ENCODE data around the gene TROAP. TPM values are rescaled to one million over a fixed set of nuclear protein-coding genes. Genes with fewer than 3 reads are reported as not detected.
"Not testable (repeated sequence)": the region's sequence is repeated elsewhere in the genome, so short reads cannot be mapped to it uniquely, and the experiment has no call there.

Gene TROAP
- polyA plus RNA-seq, 2 donors, result 14.0 to 23.6 TPM

GRCh38 chr12:49369411-49370145 is 46.5 kb downstream of the TROAP start:
- H3K27ac ChIP-seq (ENCODE audit: low read depth in 2 of 2, low read length in 1 of 2), result no peak overlapping the region
- WGBS, 2 donors, result 46 to 50% methylated on average over 6 of the region's 6 CpGs
- no peak overlapping the region for H3K4me3 ChIP-seq (ENCODE audit: low read depth in 1 of 2, low read length in 2 of 2)
- peaks cover 0 to 2% of the 10 kb centered on the region in 2 donors for H3K4me1 ChIP-seq (ENCODE audit: control insufficient read depth in 2 of 2, insufficient read depth in 2 of 2, low read length in 1 of 2)
- H3K36me3 ChIP-seq (ENCODE audit: control insufficient read depth in 2 of 2, insufficient read depth in 2 of 2, low read length in 1 of 2), result no peaks in the 10 kb centered on the region
- no peaks in the 10 kb centered on the region for H3K27me3 ChIP-seq (ENCODE audit: control insufficient read depth in 1 of 2, insufficient read depth in 2 of 2, low read length in 2 of 2)
- no peaks in the 10 kb centered on the region for H3K9me3 ChIP-seq (ENCODE audit: control insufficient read depth in 2 of 2, insufficient read depth in 1 of 2, low read depth in 1 of 2, low read length in 1 of 2)

DNA sequence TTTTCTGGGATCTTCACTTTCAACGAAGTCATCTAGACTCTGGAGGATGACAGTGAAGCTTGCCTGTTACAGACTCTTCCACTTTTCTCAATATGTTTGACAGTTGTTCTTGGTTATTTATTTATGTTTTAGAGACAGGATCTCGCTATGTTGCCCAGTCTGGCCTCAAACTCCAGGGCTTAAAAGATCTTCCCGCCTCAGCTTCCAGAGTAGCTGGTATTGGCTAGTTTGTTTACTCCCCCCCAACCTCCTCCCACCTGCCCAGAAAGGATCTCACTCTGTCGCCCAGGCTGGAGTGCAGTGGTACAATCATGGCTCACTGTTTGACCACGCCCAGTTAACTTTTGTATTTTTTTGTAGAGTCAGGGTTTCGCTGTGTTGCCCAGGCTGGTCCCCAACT is 47.5 kb downstream of the TROAP start:
- Histone ChIP-seq H3K4me1 (ENCODE audit: control insufficient read depth in 2 of 2, insufficient read depth in 2 of 2, low read length in 1 of 2) (peaks cover 0 to 2% of the 10 kb centered on the region in 2 donors), H3K4me3 (ENCODE audit: low read depth in 1 of 2, low read length in 2 of 2) (no peak overlapping the region), H3K36me3 (ENCODE audit: control insufficient read depth in 2 of 2, insufficient read depth in 2 of 2, low read length in 1 of 2) (no peaks in the 10 kb centered on the region), H3K27me3 (ENCODE audit: control insufficient read depth in 1 of 2, insufficient read depth in 2 of 2, low read length in 2 of 2) (no peaks in the 10 kb centered on the region), H3K27ac (ENCODE audit: low read depth in 2 of 2, low read length in 1 of 2) (no peak overlapping the region), H3K9me3 (ENCODE audit: control insufficient read depth in 2 of 2, insufficient read depth in 1 of 2, low read depth in 1 of 2, low read length in 1 of 2) (no peaks in the 10 kb centered on the region)
- 92 to 93% methylated on average over 6 of the region's 6 CpGs for WGBS, 2 donors

DNA sequence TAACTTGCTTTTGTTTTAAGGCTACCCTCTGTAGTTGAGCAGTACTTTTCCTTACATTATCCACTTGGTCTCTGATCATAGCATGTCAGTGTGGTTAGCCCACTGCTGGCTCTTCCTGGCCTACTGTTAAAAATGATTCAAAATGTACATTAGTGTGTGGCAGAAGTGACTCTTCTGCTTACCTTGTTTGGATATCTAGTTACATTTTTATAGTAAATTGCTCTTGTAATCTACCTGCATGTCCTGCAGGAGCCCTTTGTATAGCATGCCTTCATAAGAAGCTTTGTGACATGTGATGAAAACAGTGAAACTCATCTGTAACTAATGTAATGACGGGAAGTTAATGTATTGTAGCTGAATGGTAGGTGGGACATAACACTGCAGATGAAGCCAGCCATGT is 52.4 kb downstream of the TROAP start:
- Histone ChIP-seq H3K4me3 (ENCODE audit: low read depth in 1 of 2, low read length in 2 of 2) (no peak overlapping the region), H3K9me3 (ENCODE audit: control insufficient read depth in 2 of 2, insufficient read depth in 1 of 2, low read depth in 1 of 2, low read length in 1 of 2) (no peaks in the 10 kb centered on the region), H3K4me1 (ENCODE audit: control insufficient read depth in 2 of 2, insufficient read depth in 2 of 2, low read length in 1 of 2) (peaks cover 0 to 2% of the 10 kb centered on the region in 2 donors), H3K27ac (ENCODE audit: low read depth in 2 of 2, low read length in 1 of 2) (no peak overlapping the region), H3K36me3 (ENCODE audit: control insufficient read depth in 2 of 2, insufficient read depth in 2 of 2, low read length in 1 of 2) (no peaks in the 10 kb centered on the region), H3K27me3 (ENCODE audit: control insufficient read depth in 1 of 2, insufficient read depth in 2 of 2, low read length in 2 of 2) (no peaks in the 10 kb centered on the region)
- WGBS, 2 donors, result 85 to 96% methylated on average over 1 of the region's 1 CpG

- Histone ChIP-seq H3K4me1 (ENCODE audit: control insufficient read depth in 2 of 2, insufficient read depth in 2 of 2, low read length in 1 of 2) (no peaks in the 10 kb centered on the region), H3K27me3 (ENCODE audit: control insufficient read depth in 1 of 2, insufficient read depth in 2 of 2, low read length in 2 of 2) (no peaks in the 10 kb centered on the region), H3K36me3 (ENCODE audit: control insufficient read depth in 2 of 2, insufficient read depth in 2 of 2, low read length in 1 of 2) (no peaks in the 10 kb centered on the region), H3K27ac (ENCODE audit: low read depth in 2 of 2, low read length in 1 of 2) (no peak overlapping the region), H3K9me3 (ENCODE audit: control insufficient read depth in 2 of 2, insufficient read depth in 1 of 2, low read depth in 1 of 2, low read length in 1 of 2) (no peaks in the 10 kb centered on the region), H3K4me3 (ENCODE audit: low read depth in 1 of 2, low read length in 2 of 2) (no peak overlapping the region)
- WGBS, 2 donors, result 72 to 87% methylated on average over 2 of the region's 2 CpGs
Measured at GRCh38 chr12:49377386-49377785, 54.3 kb downstream of the TROAP start.

GRCh38 chr12:49380184-49380583 is 57.1 kb downstream of the TROAP start:
- H3K9me3 ChIP-seq (ENCODE audit: control insufficient read depth in 2 of 2, insufficient read depth in 1 of 2, low read depth in 1 of 2, low read length in 1 of 2); H3K4me3 ChIP-seq (ENCODE audit: low read depth in 1 of 2, low read length in 2 of 2); H3K27me3 ChIP-seq (ENCODE audit: control insufficient read depth in 1 of 2, insufficient read depth in 2 of 2, low read length in 2 of 2); H3K27ac ChIP-seq (ENCODE audit: low read depth in 2 of 2, low read length in 1 of 2); H3K4me1 ChIP-seq (ENCODE audit: control insufficient read depth in 2 of 2, insufficient read depth in 2 of 2, low read length in 1 of 2); H3K36me3 ChIP-seq (ENCODE audit: control insufficient read depth in 2 of 2, insufficient read depth in 2 of 2, low read length in 1 of 2): not testable (repeated sequence)
- WGBS, 2 donors, result 90 to 94% methylated on average over 9 of the region's 9 CpGs

Other genes with a start within 250 kb of the TROAP start
- gene DHH, start 228.5 kb upstream of the TROAP start, polyA plus RNA-seq, result under 1 TPM; 0.06 to 0.21 TPM
- gene LMBR1L, start 212.4 kb upstream of the TROAP start, polyA plus RNA-seq, result 10 to 100 TPM; 28.3 to 36.2 TPM
- gene TUBA1B, start 191.9 kb upstream of the TROAP start, polyA plus RNA-seq, result 100 to 1,000 TPM; 255 to 693 TPM
- 10 to 100 TPM; 19.6 to 74.9 TPM for gene TUBA1A, start 134.2 kb upstream of the TROAP start, polyA plus RNA-seq
- 1,000 to 10,000 TPM in 1 of 2 donors, 100 to 1,000 TPM in 1; 299 to 1,124 TPM for gene TUBA1C, start 58.2 kb upstream of the TROAP start, polyA plus RNA-seq
- gene PRPH, start 28.1 kb upstream of the TROAP start, polyA plus RNA-seq, result under 1 TPM; 0.28 to 0.45 TPM
- not detected for gene C1QL4, start 13.9 kb downstream of the TROAP start, polyA plus RNA-seq
- gene DNAJC22, start 23.6 kb downstream of the TROAP start, polyA plus RNA-seq, result under 1 TPM; 0.02 TPM
- 1 to 10 TPM; 4.8 to 5.3 TPM for gene SPATS2, start 44.2 kb downstream of the TROAP start, polyA plus RNA-seq
- under 1 TPM; 0.07 to 0.24 TPM for gene KCNH3, start 215.8 kb downstream of the TROAP start, polyA plus RNA-seq
- gene MCRS1, start 244.9 kb downstream of the TROAP start, polyA plus RNA-seq, result 10 to 100 TPM; 40.0 to 45.0 TPM